GM21360 (cell line): ENCODE data around the gene EPHX1.
"Not testable (repeated sequence)": the region's sequence is repeated elsewhere in the genome, so short reads cannot be mapped to it uniquely, and the experiment has no call there.

Experiments used
- ATAC-seq: cut with Tn5 transposase; IDR thresholded peaks from one replicate; pipeline ENCODE4 v1.9.1; 2021; ENCODE audit warnings: mild to moderate bottlenecking, moderate library complexity; ENCODE audit not compliant: unreplicated experiment

The EPHX1 gene

GRCh38 chr1:225880222-225880588 is 70.3 kb downstream of the EPHX1 start:
- ATAC-seq, result no peak

- ATAC-seq, result no peak
These were observed 70.7 kb downstream of the EPHX1 start for GRCh38 chr1:225880636-225881035.

GRCh38 chr1:225881081-225881958 is 71.4 kb downstream of the EPHX1 start:
- peak; percentile 12 for ATAC-seq

DNA sequence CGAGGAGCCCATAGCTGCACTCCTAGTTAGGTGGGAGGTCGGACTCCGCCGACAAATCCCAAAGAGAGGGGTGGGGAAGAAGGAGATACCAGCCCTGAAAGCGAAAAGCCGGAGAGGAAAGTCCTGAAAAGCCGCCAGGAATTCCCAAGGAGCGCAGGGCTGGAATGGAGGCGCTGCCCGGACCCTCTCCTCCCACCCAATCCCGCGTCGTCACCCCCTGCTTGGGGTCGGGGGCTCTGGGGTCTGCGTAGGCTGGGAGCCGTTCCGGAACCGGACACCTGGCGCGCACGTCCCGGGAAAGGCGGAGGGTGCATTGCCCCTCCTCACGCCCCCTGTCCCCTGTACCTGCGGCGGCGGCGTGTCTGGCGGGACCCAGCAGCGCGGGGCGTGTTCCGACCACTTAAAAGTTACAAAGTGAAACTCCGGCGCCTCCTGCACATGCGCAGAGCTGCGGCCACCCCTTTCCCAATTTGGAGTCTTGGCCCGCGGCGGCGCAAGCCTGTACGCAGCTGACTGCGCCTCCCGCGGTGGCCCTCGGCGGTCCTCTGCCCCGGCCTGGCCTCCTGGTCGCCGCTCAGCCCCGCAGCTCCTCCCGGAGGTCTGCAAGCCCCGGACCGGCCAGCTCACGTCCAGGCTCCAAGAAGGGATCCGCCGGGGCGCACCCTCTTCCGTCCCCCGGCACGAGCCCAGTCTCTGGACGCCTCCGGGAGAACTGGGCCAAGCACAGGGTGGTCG is 72.2 kb downstream of the EPHX1 start, which contains the start of gene TMEM63A:
Gene TMEM63A (minus strand): TSS at position 422 of the 735 bp plus-strand sequence. CDS start 4,800 bp downstream, outside the sequence.
- peak; percentile 67 for ATAC-seq

DNA sequence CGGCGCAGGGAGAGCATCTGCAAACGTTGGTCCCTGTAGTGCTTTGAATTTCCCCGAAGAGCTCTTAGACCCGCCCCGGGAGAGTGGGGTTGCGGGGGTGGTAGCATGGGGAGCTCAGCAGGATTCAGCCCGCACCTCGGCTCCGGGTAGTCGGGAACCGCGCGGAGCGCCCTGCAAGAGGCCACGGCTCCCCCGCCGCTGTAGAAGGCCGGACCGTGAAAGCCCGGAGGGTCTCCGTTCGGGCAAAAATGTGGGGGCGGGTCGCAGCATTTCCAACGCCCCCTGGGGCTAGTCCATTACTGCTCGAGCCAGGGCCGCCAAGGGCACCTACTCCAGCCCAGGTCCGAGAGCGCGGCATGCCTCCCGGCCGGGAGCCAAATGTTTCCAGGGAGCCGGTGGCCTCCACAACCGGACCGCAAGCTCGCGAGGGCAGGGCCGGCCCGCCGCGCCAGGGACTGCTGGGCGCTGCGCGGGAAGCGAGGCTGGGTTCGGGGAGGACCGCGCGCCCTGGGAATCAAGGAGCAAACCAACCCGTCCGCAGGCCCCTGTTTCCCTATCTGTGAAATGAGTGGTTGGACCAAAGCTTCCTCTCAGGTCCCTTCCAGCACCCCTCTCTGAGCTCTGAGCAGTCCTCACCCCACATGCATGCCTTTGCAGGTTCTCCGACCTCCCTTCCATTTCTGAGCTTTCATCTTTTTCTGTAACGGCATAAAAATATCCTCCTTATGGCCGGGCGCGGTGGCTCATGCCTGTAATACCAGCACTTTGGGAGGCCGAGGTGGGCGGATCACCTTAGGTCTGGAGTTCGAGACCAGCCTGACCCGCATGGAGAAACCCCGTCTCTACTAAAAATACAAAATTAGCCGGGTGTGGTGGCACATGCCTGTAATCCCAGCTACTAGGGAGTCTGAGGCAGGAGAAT is 73.0 kb downstream of the EPHX1 start:
- ATAC-seq, result peak; percentile 22

DNA sequence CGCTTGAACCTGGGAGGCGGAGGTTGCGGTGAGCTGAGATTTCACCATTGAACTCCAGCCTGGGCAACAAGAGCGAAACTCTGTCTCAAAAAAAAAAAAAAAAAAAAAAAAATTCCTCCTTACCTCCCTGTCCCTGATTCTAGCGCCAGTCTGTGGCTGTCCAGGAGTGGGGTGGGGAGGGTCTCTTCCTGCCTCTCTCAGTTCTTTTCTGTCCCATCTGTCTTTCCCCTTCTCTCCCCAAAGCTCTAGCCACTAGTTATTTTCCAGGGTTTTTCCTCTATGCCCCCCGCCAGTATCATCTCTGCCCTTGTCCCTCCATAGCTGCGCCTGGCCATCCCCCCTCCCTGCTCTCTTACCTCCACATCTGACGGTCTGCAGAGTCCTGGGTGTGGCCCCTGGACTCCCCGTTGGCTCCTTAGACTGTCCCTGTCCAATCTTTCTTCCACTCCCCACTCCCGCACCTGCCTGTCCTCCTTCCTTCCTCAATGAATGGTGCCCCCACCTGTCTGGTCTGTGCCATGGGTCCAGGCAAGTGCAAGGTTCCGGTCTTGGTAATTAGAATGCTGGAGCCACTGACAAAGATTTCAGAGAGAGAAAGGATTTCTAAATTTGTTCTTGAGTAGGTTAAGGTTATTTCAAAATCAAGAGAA is 73.8 kb downstream of the EPHX1 start:
- no peak for ATAC-seq

DNA sequence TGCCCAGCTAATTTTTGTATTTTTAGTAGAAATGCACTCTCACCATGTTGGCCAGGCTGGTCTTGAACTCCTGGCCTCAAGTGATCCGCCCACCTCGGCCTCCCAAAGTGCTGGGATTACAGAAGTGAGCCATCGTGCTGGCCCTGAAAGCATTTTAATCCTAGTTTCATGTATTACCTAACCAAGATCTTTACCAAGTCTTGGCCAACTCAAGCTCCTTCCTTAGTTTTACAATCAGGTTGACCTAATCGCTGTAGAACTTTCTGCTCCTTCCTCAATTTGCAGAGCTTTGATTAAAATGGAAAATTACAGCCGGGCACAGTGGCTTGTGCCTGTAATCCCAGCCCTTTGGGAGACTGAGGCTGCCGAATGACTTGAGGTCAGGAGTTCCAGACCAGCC is 75.4 kb downstream of the EPHX1 start:
- no peak for ATAC-seq

DNA sequence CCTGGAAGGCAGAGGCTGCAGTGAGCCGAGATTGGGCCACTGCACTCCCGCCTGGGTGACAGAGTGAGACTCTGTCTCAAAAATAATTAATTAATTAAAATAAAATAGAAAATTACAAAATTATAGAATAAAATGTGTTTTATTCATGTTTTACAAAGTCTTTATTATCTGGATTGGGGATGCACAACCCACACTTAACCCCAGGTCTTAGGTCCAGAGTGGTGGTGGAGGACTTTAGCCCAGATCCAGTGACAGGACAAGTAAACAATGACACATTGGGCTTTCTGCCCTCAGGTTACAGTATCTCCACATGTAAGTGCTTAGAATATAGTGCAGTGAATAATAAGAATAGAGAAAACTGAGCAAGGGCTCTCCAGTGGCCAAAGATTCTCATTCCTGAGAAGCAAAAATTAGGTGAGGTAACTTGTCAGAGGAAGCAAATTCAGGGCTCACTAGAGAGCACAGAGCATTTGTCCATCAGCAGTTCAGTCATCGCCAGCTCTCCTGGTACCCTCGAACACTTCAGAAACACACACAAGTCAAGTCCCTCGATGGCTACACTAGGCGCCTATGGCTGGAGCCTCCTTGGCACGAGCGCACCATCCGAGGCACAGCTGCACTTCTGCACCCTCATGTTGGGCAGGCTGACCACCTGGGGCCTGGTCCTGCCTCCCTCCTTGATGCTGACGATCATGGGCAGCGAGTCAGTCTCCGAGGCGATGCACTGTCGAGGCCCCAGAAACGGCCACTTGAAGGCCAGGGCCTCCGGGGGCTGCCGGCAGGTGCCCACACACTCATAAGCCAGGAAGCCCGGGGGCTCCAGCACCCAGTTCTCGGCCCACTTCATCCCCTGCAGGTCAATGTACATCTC is 76.5 kb downstream of the EPHX1 start:
- no peak for ATAC-seq

DNA sequence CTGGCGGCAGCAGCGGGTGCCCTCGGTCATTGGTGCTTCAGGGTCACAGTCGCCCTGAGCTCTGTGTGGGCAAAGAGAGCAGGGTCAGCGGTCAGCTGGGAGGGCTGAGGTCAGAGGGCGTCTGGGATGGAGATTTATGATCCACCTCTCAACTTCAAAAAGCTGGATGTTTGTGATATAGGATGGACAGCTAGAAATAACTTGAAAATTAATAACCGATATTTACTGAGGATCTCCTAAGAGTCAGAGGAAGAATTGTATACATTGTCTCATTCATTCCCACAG is 77.0 kb downstream of the EPHX1 start:
- no peak for ATAC-seq

DNA sequence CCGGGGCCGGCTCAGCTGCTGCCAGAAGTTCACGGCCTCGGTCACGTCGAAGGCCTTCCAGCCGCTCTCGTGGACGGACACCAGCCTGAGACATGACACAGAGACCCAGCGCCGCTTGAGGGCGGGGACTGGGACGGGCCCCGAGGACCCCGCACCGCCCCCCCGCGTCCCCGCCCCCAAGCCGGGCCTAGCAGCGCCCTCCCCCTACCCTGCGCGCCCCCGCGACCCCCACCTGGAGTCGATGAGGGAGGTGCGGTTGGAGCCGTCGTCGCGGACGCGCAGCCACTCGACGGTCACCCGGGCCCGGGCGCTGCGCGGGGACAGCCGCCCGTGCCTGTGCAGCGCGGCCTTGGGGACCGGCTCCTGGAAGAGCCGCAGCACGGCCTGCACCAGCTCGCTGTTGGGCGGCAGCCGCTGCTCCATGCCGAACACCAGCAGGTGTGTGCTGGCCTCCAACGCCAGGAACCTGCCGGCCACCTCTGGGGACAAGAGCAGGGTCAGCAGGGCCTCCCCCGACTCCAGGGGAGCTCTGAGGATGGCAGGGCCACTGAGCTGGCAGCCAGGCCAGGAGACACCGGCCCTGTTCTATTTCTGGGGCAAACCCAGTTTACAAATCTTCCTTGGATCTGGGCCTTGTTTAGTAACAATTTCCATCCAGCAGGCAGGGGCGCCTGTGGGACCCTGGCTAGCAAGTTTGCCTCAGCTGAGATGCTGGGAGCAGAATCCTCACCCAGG is 77.8 kb downstream of the EPHX1 start:
- ATAC-seq, result not testable (repeated sequence)

DNA sequence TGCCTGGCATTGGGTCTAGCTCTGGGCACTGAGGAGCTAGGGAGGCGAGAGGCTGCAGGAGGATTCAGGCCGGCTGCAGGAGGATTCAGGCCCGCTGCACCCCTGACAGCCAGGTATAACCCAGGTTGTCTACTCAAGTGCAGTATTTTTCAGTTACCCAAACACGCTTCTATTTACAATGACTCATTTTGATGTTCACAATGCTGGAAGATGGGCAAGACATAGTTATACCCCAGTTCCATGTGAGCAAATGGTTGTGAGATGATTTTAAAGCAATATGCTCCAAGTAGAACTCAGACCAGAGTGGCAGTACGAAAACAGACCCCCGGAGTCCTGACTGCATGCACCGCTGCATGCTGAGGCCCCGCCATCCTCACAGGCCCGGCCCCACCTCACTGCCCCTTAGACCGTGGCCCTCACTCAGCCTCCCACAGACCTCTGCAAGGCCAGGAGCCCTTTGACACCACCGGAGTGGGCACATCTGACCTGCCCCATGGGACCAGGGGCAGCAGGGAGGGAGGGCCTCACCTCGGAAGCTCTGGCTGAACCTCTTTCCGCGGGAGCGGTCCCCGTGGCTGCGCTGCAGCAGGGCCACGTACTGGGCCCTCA is 78.5 kb downstream of the EPHX1 start:
- ATAC-seq, result no peak

- ATAC-seq, result no peak
These were observed 79.1 kb downstream of the EPHX1 start, which contains the start of gene LEFTY1 for GRCh38 chr1:225888898-225889601. TSS of gene LEFTY1 (minus strand) at chr1:225889146. CDS start at chr1:225889066, 80 bp downstream.

DNA sequence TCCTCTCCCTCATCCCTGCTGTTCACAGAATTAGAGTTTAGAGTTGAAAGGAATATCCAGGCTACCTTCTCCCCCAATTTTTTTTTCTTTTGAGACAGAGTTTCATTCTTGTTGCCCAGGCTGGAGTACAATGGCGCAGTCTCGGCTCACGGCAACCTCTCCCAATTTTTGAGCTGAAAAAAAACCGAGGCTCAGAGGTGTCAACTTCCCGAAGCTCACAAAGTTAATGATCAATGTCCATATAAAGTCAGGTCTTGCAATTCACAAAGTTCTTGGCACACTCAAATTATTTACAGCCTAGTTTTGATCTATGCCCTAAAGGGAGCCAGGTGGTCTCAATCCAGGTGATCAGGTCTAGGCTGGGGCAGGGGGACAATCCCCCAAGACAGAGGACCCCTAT is 79.8 kb downstream of the EPHX1 start:
- no peak for ATAC-seq

DNA sequence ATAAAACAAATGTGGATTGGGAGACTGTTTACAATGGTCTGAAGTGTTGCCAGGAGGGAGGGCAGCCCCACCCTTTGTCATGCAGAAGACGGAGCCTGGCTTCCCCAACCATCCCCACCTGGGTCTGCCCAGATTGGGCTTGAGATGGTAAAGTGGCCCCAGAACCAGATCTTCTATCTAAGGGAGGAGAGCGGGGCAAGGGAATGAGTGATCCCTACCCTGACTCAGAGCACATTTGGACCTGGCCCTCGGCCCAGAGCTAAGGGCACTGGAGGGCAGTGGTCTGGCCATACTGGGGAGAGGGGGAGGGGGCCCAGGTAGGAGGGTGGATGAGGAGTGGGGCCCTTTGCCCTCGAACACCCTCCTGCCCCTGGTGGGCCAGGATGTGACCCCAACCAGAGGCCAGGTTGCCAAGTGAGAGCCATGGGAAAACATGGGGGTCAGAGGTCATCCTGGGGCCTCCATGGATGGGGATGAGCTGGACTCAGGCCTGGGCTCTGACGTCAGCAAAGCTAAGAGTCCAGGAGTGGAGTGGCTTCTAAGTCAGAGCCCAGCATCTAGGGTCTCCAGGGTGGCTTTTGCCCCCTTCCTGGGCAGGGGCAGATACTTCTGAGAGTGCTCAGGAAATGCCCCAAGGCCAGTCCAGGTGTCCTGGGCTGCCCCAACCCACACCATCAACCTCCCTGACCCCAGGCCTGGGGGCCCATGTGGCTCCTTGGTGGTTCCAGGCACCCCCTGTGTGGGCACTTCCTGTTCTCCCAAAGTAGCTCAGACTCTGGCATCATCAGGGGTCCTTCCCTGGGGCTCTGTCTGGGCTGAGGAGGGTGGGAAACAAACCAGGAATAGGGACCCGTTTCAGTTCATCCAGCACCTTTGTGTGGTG is 80.7 kb downstream of the EPHX1 start:
- no peak for ATAC-seq

DNA sequence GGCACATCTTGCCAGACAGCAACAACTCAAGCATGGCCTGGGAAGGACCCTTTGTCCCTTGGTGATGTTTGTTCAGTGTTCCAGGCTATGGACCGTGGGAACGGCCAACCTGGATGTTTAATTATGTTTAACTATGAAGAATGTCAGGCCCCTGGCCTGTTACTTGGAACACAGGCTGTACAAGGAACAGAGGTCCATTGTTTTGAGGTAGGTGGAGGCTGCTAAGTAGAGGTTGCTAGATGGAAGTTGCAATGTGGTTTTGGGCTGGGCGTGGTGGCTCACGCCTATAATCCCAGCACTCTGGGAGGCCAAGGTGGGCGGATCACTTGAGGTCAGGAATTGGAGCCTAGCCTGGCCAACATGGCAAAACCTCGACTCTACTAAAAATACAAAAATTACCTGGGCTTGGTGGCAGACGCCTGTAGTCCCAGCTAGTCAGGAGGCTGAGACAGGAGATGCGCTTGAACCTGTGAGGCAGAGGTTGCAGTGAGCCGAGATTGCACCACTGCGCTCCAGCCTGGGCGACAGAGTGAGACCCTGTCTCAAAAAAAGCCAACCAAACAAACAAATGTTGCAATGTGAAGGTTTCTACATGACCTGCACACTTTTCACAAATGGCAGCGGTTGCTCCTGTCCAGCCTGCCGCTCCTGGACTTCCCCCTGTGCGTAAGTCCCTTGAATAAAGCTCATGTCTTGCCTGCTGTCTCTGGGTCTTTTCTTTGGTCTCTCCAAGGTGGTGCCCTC is 81.5 kb downstream of the EPHX1 start:
- no peak for ATAC-seq

DNA sequence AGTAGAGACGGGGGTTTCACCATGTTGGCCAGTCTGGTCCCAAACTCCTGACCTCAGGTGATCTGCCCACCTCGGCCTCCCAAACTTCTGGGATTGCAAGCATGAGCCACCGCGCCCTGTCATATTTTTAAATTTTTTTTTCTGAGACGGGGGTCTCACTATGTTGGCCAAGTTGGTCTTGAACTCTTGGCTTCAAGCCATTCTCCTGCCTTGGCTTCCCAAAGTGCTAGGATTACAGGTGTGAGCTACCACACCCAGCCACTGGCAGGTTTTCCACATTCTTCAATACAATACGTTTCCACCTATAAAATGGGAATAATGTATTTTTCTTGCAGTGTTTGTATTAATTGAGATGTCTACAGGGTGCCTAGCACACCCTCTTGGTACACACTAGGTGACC is 82.4 kb downstream of the EPHX1 start:
- ATAC-seq, result no peak
